Fibroblast of lung (primary cell): ENCODE measurements around the gene KIF17.

Source experiments
- EZH2 ChIP-seq: IDR thresholded peaks from 2 replicates; pipeline ENCODE4 v1.5.1; 2012; ENCODE audit warnings: low read length, control low read depth, mild to moderate bottlenecking; ENCODE audit errors: missing control alignments
- TF ChIP-seq, protein P1 (sequence below), 2 donors: IDR thresholded peaks in 1 of 2; conservative IDR thresholded peaks in 1 of 2; 1 replicate in 1 of 2; 2 replicates in 1 of 2; pipeline ENCODE4 v1.5.1; 2011 to 2012; ENCODE audit warnings: low read length in 2 of 2, control low read depth in 1 of 2, inconsistent platforms in 1 of 2, low read depth in 1 of 2, mild to moderate bottlenecking in 1 of 2

DNA sequence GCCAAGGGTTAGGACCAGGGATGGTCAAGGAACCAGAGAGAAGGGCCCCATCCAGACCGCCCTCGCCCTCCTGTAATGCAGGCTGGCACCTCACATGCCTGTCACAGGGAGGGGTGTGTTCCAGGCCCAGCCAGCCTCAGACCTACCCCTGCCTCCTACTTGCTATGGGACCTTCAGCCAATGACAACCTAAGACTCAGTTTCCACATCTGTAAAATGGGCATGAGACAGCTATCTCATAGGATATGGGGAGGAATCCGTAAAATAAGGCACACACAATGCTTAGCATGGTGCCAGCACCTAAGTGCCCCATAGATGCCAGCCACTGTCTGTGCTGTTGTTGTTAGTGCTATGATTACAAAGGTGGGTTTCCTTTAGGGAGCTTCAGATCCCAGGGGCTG, 7.9 kb downstream of the KIF17 start:
- TF ChIP-seq, protein P1, sequence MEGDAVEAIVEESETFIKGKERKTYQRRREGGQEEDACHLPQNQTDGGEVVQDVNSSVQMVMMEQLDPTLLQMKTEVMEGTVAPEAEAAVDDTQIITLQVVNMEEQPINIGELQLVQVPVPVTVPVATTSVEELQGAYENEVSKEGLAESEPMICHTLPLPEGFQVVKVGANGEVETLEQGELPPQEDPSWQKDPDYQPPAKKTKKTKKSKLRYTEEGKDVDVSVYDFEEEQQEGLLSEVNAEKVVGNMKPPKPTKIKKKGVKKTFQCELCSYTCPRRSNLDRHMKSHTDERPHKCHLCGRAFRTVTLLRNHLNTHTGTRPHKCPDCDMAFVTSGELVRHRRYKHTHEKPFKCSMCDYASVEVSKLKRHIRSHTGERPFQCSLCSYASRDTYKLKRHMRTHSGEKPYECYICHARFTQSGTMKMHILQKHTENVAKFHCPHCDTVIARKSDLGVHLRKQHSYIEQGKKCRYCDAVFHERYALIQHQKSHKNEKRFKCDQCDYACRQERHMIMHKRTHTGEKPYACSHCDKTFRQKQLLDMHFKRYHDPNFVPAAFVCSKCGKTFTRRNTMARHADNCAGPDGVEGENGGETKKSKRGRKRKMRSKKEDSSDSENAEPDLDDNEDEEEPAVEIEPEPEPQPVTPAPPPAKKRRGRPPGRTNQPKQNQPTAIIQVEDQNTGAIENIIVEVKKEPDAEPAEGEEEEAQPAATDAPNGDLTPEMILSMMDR (conservative IDR thresholded peaks at IDR 0.05 in 1 of 2, IDR thresholded peaks at IDR 0.05 in 1 of 2; ENCODE audit: low read depth in 1 of 2, low read length in 2 of 2): no peak
- TF ChIP-seq EZH2: no peak
